HG03439 (cell line): ENCODE data around the gene KLK13.

Experiments used
- ATAC-seq: cut with Tn5 transposase; IDR thresholded peaks from one replicate; pipeline ENCODE4 v1.9.1; 2021; ENCODE audit warnings: mild to moderate bottlenecking, moderate library complexity; ENCODE audit not compliant: unreplicated experiment

The KLK13 gene

DNA sequence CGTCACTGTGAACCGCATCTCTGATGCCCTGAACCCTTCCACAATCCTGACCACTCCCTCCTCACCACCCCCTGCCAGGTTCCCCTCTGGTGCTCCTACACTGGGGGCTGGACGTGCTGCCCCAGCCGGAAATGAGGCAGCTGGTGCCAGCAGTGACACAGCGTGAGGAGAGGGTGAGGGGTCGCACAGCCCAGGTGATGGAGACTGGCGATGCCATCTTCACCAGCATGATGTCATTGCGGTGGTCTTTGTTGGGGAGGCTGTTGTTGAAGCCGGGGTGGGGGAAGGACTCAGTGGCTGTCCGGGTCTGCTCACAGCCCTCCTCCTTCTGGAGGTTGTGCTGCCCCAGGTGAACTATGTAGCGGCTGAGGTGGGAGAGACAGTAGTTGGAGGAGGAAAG lies 40.9 kb downstream of the KLK13 start:
- no peak for ATAC-seq

- ATAC-seq: no peak
These were observed 42.4 kb downstream of the KLK13 start for GRCh38 chr19:51022526-51022925.

GRCh38 chr19:51020988-51021651 lies 43.8 kb downstream of the KLK13 start:
- no peak for ATAC-seq

GRCh38 chr19:51019544-51019925 lies 45.4 kb downstream of the KLK13 start, which contains the start of gene KLK10:
TSS of gene KLK10 (minus strand) at chr19:51019709. CDS start at chr19:51019130, 579 bp downstream.
- ATAC-seq: no peak

- ATAC-seq: no peak
These were observed 45.9 kb downstream of the KLK13 start for GRCh38 chr19:51018745-51019543.

- ATAC-seq: no peak
These were observed 47.9 kb downstream of the KLK13 start for GRCh38 chr19:51016798-51017683.

DNA sequence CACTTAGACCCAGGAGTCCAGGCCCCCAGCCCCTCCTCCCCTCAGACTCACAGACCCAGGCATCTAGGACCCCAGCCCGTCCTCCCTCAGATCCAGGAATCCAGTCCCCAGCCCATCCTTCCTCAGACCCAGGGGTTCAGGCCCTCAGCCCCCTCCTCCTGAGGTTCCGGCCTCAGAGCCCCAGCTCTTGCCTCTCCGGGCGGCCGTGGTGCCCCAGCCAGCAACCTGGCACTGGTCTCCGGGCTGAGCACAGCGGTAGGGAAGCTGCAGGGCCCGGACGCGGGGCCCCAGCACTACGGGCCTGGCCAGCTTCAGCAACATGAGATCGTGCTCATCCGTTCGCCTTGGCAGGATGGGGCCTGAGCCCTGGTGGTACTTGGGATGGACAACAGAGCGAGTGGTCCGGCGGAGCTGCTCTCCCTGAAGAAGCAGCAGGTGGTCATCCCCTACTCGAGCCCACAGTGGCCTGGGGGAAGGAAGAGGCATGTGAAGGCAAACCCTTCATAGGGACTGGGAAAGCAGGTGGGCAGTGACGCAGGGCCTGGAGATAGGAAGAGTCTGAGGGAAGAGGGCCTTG lies 49.1 kb downstream of the KLK13 start:
- ATAC-seq: no peak

DNA sequence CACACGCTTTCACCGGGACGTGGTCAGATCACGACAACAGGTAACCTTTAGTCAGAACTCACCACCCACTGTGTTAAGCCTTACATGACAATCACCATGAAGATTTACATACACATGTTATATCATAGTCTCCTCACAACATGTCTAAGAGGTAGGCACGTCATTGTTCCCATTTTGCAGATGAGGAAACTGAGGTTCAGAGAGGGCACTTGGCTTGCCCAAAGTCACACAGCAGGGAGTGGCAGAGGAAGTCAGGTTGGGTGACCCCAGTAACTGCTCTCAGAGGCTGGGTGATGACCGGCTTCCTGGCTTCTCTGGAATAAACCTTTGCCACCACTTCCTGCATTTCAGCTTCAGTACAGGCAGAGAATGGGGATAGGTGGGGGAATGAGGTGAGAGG lies 50.6 kb downstream of the KLK13 start:
- no peak for ATAC-seq

DNA sequence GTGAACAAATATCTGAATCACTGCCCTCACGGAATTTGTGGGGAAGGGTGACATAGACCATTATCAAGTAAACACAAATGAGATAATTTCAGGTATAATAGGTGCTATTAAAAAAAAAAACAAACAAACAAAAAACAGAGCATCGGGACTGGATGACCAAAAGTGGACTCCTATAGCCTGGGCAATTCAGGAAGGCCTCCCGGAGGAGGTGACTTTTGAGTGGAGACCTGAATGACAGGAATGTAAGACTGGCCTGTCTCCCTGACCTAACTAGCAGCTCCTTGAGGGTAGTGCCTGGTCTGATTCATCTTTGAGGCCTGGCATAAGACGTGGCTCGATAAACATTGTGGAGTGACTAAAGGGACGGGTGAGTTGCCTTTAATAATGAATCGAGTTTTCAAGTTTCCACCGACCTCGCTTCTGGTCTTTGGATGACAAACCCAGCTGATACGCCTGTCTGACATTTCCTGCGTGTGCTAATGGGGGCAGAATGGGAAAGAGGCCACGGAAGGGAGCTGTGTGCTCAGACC lies 52.2 kb downstream of the KLK13 start:
- ATAC-seq: no peak

DNA sequence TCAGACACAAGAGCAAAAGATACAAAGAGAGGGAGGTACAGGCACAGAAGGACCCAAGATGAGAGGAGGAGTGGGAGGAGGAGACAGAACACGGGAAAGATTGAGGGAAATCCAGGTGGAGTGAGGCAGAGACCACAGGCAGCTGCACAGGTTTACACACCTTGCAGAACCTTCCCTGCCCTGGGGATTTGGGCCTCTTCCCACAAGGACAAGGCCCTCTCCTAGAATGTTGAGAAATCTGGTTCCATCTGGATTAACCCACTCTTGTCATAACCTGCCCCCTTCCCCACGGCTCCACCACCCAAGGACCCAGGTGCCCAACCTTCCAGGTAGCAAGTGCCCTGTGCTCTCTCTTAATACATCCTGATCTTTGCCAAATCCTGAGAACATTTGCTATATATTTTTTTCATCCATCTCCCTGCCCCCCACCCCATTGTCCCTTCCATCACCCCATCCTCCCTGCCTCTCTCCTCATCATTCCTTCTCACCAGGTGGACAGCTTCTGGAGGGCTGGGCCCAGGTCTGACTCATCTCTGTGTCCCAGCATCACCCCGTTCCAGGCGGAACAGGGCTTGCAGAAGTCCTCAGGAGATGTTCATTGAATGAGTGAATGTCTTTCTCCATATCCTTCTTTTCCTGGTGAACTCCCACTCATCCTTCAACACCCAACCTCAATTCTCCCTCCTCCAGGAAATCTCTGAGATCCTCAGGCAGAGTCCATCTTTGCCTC lies 54.7 kb downstream of the KLK13 start:
- no peak for ATAC-seq

GRCh38 chr19:51009061-51009891 lies 55.6 kb downstream of the KLK13 start:
- ATAC-seq: no peak

- ATAC-seq: no peak
These were observed 57.4 kb downstream of the KLK13 start for GRCh38 chr19:51007488-51007887.

GRCh38 chr19:51006406-51006805 lies 58.5 kb downstream of the KLK13 start:
- ATAC-seq: no peak
